Fibroblast of gingiva (primary cell): ENCODE data around the gene CTPS2.

Experiments used
- DNase-seq: peaks from one replicate; pipeline ENCODE4 v3.0.0-alpha.2; 2011; ENCODE audit warnings: low read depth

The CTPS2 gene

GRCh38 chrX:16714504-16714903, 2.0 kb upstream of the CTPS2 start:
- DNase-seq, result no peak

DNA sequence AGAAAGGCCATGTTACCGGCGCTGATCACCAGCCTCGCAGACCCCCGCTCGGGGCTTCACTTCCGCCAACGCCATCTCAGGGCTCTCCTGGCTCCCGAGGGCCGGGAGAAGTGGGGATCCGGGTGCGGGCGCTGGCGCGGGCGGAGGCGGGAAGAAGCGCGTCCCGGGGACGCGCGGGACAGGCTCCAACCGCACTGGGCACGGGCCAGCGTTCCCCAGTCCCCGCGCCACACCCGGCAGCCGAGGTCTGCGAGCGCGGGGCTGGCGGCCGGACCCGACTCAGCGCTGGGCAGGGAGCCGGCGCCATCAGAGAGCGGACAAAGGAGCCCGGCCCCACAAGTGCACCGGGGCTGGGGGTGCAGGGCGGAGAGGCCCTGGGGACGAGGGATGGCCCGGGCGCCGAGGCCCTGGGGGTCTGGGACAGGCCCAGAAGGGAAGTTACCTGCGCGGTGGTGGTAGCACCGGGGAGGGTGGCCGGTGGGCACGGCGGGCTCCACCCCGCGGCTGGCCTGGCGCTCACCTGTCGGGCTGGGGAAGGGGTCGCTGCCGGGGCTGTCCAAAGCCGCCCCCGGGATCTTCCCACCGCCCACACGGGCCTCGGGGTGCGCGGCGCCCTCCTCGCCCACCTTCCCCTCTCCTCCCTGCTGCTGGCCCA, 449 bp downstream of the CTPS2 start:
- DNase-seq, result no peak

GRCh38 chrX:16711219-16711811, 1.2 kb downstream of the CTPS2 start:
- DNase-seq, result no peak

DNA sequence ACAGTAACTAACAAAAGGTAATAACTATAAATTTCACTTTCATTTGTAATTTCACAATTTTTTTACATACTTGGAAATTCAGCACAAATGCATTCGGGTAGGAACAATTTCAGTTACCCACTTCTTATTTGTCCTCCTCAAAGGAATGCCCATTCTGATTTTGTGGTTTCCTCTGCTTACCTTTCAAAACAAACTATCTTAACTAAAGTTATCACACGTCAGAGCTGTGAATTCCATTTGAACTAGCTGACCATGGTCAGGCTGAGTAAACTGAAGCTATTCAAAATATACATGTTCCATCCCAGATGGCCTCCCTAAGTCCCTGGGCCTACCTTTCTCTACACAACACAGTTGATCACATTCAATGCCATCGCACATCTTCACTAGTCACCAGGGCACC, 4.5 kb downstream of the CTPS2 start:
- no peak for DNase-seq

DNA sequence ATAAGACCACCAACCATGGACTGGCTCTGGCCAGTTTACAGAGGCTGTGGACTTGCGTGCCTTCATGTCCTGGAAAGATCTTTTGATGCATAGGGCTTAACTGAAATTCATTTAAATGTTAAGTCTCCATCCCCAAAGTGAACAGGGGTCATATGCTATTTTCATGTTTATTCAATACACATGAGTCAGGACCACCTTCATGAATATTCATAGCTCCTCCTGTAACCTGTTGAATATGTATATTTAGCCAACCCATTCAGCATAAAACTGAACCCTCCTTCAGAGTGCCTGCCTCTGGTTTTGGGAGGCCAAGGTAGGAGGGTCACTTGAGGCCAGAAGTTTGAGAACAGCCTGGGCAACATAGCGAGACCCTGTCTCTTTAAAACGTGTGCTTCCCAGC, 7.1 kb downstream of the CTPS2 start:
- DNase-seq, result no peak

GRCh38 chrX:16702700-16703599, 9.5 kb downstream of the CTPS2 start:
- DNase-seq, result no peak

- DNase-seq, result no peak
Observed at GRCh38 chrX:16700734-16701133, 11.7 kb downstream of the CTPS2 start.

DNA sequence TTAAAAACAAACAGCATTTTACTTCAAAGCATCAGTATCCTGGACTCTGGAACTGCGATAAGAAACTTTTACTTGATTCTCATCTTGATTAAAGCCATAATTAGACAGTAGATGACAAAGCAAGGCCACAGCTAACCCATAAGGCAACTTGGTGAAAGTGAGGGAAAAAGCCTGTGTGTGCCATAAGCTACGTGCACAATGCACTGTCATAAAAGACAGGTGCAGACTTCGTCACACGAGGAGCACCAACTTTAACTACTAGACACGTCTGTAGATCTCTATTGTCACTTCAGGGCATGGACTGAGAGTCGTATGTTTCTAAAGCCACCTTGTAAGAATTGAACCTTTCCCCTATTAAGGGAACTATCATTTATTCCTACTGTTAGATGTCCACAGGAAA, 13.1 kb downstream of the CTPS2 start:
- no peak for DNase-seq

GRCh38 chrX:16696956-16697355, 15.5 kb downstream of the CTPS2 start:
- DNase-seq, result no peak

DNA sequence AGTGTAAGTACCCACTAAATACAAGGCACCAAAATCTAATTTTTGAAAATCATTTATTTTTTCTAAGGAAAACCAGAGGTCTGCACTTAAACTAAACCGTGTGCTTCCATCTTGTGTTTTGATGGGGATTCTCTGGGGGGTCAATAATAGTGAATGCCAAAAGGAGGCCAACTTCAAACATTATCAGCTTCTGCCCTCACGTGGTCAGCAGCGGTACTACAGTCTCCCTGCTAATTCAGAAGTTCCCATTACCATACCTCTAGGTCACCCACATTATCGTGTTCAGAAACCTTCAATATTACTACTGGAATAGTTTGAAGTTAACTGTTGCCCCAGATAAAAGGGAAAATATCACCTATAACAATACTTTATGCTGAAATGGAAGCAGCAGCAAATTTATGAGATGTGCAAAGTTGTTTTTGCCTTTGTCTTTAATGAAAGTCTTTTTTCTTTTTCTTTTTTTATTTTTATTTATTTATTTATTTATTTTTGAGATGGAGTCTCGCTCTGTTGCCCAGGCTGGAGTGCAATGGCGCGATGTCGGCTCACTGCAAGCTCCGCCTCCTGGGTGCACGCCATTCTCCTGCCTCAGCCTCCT, 17.3 kb downstream of the CTPS2 start:
- DNase-seq, result peak; percentile 7

- no peak for DNase-seq
Observed at GRCh38 chrX:16687514-16687913, 25.0 kb downstream of the CTPS2 start.

DNA sequence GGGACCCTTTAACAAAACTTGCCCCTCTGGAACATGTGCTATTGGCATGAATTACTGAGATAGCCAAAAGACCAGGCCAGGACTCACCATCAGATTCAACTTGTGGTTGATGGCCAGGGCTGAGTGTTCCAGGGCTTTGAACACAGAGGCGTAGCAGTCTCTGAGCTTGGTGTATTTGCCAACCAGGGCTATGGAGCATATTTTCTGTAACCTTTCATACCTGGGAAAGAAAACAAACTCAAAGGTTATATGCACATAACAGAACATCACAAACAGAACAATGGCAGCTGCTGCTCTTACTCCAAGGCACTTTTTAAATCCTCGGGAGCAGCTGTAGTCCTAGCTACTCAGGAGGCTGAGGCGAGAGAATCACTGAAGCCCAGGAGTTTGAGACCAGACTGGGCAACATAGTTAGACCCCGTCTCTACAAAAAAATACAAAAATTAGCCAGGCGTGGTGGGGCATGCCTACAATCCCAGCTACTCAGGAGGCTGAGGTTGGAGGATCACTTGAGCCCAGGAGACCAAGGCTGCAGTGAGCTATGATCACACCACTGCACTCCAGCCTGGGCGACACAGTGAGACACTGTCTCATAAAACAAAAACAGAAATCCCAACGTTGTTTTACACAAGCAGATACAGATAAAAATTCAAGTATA, 29.3 kb downstream of the CTPS2 start:
- no peak for DNase-seq

DNA sequence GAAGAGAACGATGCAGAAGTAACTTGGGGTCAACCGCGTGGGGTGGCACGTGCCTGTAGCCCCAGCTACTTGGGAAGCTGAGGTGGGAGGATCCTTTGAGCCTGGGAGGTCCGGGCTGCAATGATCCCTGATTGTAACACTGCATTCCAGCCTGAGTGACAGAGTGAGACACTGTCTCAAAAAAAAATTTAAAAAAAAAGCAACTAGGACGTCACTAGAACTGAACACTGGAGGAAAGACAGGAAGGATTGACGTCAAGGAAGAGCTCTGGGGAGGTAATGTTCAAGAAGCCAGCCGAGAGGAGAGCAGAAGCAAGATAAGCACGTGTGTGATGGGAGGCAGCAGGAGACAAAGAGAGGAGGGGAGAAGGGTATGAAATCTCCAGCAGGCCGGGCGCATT, 33.8 kb downstream of the CTPS2 start:
- no peak for DNase-seq

DNA sequence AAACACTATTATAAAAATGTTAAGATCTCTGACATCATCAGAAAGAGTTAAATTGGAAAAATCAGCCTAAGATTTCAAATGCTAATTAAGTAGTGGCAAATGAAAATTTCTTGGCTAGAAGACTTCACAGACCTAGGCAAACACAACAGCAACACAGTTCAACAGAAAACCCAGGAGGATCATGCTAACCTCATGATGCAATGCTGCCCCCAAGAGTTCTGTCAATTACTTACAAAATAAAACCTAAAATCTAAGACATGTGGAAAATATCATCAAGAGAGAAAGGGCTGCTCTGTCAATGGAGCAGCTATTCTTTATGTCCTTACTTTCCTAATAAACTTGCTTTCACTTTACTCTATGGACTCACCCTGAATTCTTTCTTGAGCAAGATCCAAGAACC, 41.5 kb downstream of the CTPS2 start:
- DNase-seq, result peak; percentile 55

GRCh38 chrX:16666541-16666940, 45.9 kb downstream of the CTPS2 start:
- peak; percentile 3 for DNase-seq

- peak; percentile 63 for DNase-seq
Observed at GRCh38 chrX:16665089-16665488, 47.4 kb downstream of the CTPS2 start.

DNA sequence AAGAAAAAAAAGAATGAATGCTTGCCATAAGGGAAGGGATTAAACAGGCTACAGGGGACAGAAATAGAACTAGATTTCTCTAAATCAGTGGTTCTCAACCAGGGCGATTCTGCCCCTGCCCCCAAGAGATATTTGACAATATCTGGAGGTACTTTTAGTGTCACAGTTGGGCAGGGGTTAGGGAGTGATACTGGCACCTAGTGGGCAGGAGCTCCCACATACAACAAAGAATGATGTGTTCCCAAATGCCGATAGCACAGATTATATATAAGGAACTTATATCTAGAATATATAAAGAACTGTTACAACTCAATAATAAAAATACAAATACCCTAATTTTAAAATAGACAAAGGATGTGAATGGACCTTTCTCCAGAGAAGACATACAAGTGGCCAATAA, 47.8 kb downstream of the CTPS2 start:
- DNase-seq, result no peak

DNA sequence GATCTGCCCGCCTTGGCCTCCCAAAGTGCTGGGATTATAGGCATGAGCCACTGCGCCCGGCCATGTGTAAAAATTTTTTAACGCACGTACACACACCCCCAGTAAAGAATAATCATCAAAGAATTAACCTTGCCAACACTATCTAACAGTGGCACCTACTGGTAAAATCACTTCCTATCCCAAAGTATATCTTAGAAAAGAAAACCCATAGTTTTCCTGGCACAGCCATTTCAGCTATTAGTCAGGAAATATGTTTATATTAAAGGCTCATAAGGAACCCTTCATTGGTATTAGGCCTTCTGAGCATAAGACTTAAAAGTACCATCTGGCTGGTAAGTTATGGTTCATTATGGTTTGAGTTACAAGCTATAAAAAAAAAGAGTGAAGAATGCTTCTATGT, 48.4 kb downstream of the CTPS2 start:
- peak; percentile 2 for DNase-seq

DNA sequence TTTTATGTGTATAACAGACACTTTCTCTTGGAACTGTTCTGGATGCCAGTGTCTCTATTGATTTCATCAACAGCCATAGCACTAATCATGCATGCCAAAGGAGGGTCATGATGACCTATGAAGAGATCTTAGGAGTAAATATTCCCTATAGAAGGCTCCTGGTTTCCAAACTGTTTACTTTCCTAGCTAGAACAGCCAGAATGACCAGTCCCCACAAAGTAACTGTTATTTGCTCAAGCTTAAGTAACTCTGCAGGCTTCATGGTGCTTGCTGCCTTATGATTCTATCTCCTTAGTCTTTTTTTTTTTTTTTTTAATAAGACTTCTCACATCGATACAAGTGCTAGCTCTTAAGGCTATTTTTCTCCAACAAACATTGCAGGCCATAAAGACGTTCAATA, 50.1 kb downstream of the CTPS2 start:
- no peak for DNase-seq

GRCh38 chrX:16661495-16661894, 51.0 kb downstream of the CTPS2 start:
- no peak for DNase-seq

DNA sequence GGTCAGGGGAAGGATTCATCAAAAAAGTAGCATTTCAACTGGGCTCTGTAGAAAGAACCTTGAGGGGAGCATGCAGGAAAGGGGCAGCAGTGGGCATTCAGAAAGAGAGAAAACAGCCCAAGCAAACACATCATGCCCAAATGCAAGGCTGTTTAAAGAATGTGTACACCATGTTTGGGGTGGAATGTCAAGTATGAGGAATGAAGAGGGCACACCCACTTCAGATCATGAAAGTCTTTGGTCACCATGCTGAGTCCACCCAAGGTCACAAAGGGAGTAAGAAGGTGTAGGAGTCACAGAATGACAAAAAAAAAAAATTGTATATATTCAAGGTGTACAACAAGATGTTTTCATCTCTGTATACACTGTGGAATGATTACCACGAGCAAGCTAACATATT, 53.1 kb downstream of the CTPS2 start:
- DNase-seq, result no peak

GRCh38 chrX:16658284-16658683, 54.2 kb downstream of the CTPS2 start:
- no peak for DNase-seq
